CD4-positive, alpha-beta memory T cell (primary cell): Measurements from ENCODE around the gene SV2B. TPM values are rescaled to one million over a fixed set of nuclear protein-coding genes. Genes with fewer than 3 reads are reported as not detected.

Experiments
- CTCF ChIA-PET: fragments of 350-600 bp; sonication (Branson Sonifier 250); formaldehyde crosslinking; loops from one replicate; lab custom pipeline; 2021; ENCODE audit warnings: inconsistent platforms; ENCODE audit not compliant: partially characterized antibody; lab: Charles Lee
- POLR2A ChIA-PET: fragments of 350-600 bp; sonication (Branson Sonifier 250); formaldehyde crosslinking; loops from one replicate; lab custom pipeline; 2021; ENCODE audit not compliant: partially characterized antibody; lab: Charles Lee
- DNase-seq, 5 donors: peaks; one replicate each; pipeline versions ENCODE4 v3.0.0 to v3.0.0-alpha.2; 2020 to 2022; ENCODE audit warnings: mixed read lengths in 1 of 5
- H3K27ac ChIP-seq: one replicate; pipeline ENCODE4 v1.7.0; 2013; ENCODE audit warnings: low read depth, low read length
- H3K27me3 ChIP-seq: 2 replicates; pipeline ENCODE4 v1.7.0; 2013; ENCODE audit warnings: mild to moderate bottlenecking, low read length, moderate library complexity; ENCODE audit not compliant: insufficient read depth
- H3K36me3 ChIP-seq: 2 replicates; pipeline ENCODE4 v1.7.0; 2013; ENCODE audit warnings: mild to moderate bottlenecking, low read length, moderate library complexity; ENCODE audit not compliant: insufficient read depth
- H3K4me1 ChIP-seq: 2 replicates; pipeline ENCODE4 v1.7.0; 2013; ENCODE audit warnings: mild to moderate bottlenecking, low read length, moderate library complexity; ENCODE audit not compliant: insufficient read depth
- H3K4me3 ChIP-seq, 2 donors: one replicate each; pipeline ENCODE4 v1.7.0; 2013; ENCODE audit warnings: low read length in 2 of 2, mild to moderate bottlenecking in 1 of 2
- H3K9me3 ChIP-seq, 2 donors: one replicate each; pipeline ENCODE4 v1.7.0; 2013; ENCODE audit warnings: low read length in 2 of 2, control low read depth in 1 of 2; ENCODE audit not compliant: control insufficient read depth in 1 of 2
- H3K27ac Mint-ChIP-seq, 7 donors: one replicate each; pipeline ENCODE4 v1.8.0; 2020 to 2021; ENCODE audit warnings: mixed read lengths in 7 of 7, mild to moderate bottlenecking in 6 of 7, inconsistent platforms in 3 of 7, moderate library complexity in 3 of 7
- H3K27me3 Mint-ChIP-seq, 2 donors: one replicate each; pipeline ENCODE4 v1.8.0; 2020 to 2021; ENCODE audit warnings: mixed read lengths in 2 of 2
- H3K36me3 Mint-ChIP-seq, 2 donors: one replicate each; pipeline ENCODE4 v1.8.0; 2020 to 2021; ENCODE audit warnings: mixed read lengths in 2 of 2, inconsistent platforms in 1 of 2, mild to moderate bottlenecking in 1 of 2
- H3K4me1 Mint-ChIP-seq, 4 donors: one replicate each; pipeline ENCODE4 v1.8.0; 2020 to 2021; ENCODE audit warnings: mixed read lengths in 4 of 4, mild to moderate bottlenecking in 1 of 4
- H3K4me3 Mint-ChIP-seq, 8 donors: one replicate each; pipeline ENCODE4 v1.8.0; 2020 to 2021; ENCODE audit warnings: mixed read lengths in 8 of 8, mild to moderate bottlenecking in 7 of 8, moderate library complexity in 6 of 8, inconsistent platforms in 3 of 8
- H3K9me3 Mint-ChIP-seq, 8 donors: one replicate each; pipeline ENCODE4 v1.8.0; 2020 to 2021; ENCODE audit warnings: mixed read lengths in 8 of 8, mild to moderate bottlenecking in 5 of 8, inconsistent platforms in 3 of 8, moderate library complexity in 1 of 8
- intact Hi-C: fragments of 100-400 bp; cut with micrococcal nuclease; formaldehyde crosslinking; loops from one replicate; pipeline ENCODE4 v1.15.1; 2023
- polyA plus RNA-seq, 2 donors: library from polyadenylated mRNA; unstranded; fragments of 300-500 nt; fragmentation: Illumina TruSeq; gene quantifications; one replicate each; pipeline ENCODE4 v1.2.3, GENCODE V29; 2021
- total RNA-seq, 2 experiments: library from RNA; stranded (reverse); gene quantifications; one replicate each; pipeline ENCODE4 v1.2.3, GENCODE V29; 2021

Gene SV2B
- total and polyA plus RNA-seq, 4 experiments from 2014 or later: 0.03 TPM; not detected in 3

- CTCF ChIA-PET: interaction anchor here (1.5 kb wide), 1 partner anchor 14 kb away, joined by 8 read pairs; no protein-coding TSS in a partner anchor
Observed at GRCh38 chr15:91316126-91316525, 216.1 kb downstream of the SV2B start.

DNA sequence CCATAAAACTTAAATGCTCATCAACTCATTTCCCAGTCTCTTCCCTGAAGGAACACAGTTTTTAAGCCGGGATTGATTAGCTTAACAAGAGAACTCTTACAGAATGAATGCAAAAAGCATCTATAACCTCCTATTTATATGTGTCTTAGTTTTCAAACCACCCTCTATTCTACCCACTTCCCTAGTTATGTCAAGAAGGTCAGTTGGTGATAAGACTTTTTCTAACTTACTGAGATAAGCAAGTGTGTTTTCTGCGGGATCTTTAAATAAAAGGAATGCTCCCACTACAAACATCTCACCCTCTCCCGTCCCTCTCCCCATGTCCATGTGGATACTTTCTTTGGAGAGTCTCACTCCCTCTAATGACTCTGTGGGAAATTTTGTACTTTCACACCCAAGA lies 218.5 kb downstream of the SV2B start:
- Mint-ChIP-seq H3K27me3 (no peaks in the 10 kb centered on the region), H3K36me3 (no peaks in the 10 kb centered on the region), H3K9me3 (no peaks in the 10 kb centered on the region), H3K4me1 (peaks cover 21 to 68% (median 48%) of the 10 kb centered on the region in 4 donors), H3K4me3 (peak overlapping the region in 5 of 8 donors; percentile 1 to 46 (median 27)), H3K27ac (peak overlapping the region in 5 of 7 donors; percentile 12 to 87 (median 69))
- CTCF ChIA-PET: interaction anchor here (1.5 to 2.3 kb wide), 5 partner anchors 14 to 387 kb away, joined by 3 to 7 read pairs (median 4); no protein-coding TSS in a partner anchor
- Histone ChIP-seq H3K4me3 (no peak overlapping the region), H3K9me3 (no peaks in the 10 kb centered on the region), H3K27me3 (no peaks in the 10 kb centered on the region), H3K27ac (no peak overlapping the region), H3K36me3 (no peaks in the 10 kb centered on the region), H3K4me1 (peaks cover 58% of the 10 kb centered on the region)
- intact Hi-C loops: no loop called here
- no peak for DNase-seq
- POLR2A ChIA-PET: no interaction called here

More at GRCh38 chr15:91316126-91316525, 216.1 kb downstream of the SV2B start:
- Mint-ChIP-seq H3K4me1 (peaks cover 41 to 88% (median 71%) of the 10 kb centered on the region in 4 donors), H3K27me3 (no peaks in the 10 kb centered on the region), H3K27ac (peak overlapping the region; percentile 51 to 91 (median 61)), H3K9me3 (no peaks in the 10 kb centered on the region), H3K4me3 (peak overlapping the region in 7 of 8 donors; percentile 1 to 81 (median 59)), H3K36me3 (peaks cover 0 to 2% of the 10 kb centered on the region in 2 donors)
- no peaks in the 10 kb centered on the region for H3K9me3 ChIP-seq
- no peak overlapping the region for H3K4me3 ChIP-seq
- POLR2A ChIA-PET: no interaction called here
- H3K27ac ChIP-seq: no peak overlapping the region
- H3K4me1 ChIP-seq: peaks cover 81% of the 10 kb centered on the region
- DNase-seq: peak in 2 of 5 donors; percentile 34 to 47
- no peaks in the 10 kb centered on the region for H3K36me3 ChIP-seq
- no peaks in the 10 kb centered on the region for H3K27me3 ChIP-seq
- intact Hi-C loops: no loop called here

- Histone ChIP-seq H3K27ac (no peak overlapping the region), H3K27me3 (no peaks in the 10 kb centered on the region), H3K9me3 (no peaks in the 10 kb centered on the region), H3K4me1 (peaks cover 58% of the 10 kb centered on the region), H3K4me3 (peak overlapping the region in 1 of 2 donors; percentile 1), H3K36me3 (no peaks in the 10 kb centered on the region)
- CTCF ChIA-PET: interaction anchor here (0.7 to 2.3 kb wide), 5 partner anchors 17 to 387 kb away, joined by 3 to 7 read pairs (median 3); no protein-coding TSS in a partner anchor
- peaks cover 21 to 66% (median 47%) of the 10 kb centered on the region in 4 donors for H3K4me1 Mint-ChIP-seq
- H3K36me3 Mint-ChIP-seq: no peaks in the 10 kb centered on the region
- H3K4me3 Mint-ChIP-seq: peak overlapping the region in 5 of 8 donors; percentile 1 to 70 (median 32)
- no peaks in the 10 kb centered on the region for H3K27me3 Mint-ChIP-seq
- H3K27ac Mint-ChIP-seq: peak overlapping the region in 6 of 7 donors; percentile 13 to 92 (median 82)
- H3K9me3 Mint-ChIP-seq: peaks cover 0 to 2% (median under 1%) of the 10 kb centered on the region in 8 donors
- intact Hi-C loops: no loop called here
- POLR2A ChIA-PET: no interaction called here
- no peak for DNase-seq
Observed at GRCh38 chr15:91318931-91319330, 218.9 kb downstream of the SV2B start.

DNA sequence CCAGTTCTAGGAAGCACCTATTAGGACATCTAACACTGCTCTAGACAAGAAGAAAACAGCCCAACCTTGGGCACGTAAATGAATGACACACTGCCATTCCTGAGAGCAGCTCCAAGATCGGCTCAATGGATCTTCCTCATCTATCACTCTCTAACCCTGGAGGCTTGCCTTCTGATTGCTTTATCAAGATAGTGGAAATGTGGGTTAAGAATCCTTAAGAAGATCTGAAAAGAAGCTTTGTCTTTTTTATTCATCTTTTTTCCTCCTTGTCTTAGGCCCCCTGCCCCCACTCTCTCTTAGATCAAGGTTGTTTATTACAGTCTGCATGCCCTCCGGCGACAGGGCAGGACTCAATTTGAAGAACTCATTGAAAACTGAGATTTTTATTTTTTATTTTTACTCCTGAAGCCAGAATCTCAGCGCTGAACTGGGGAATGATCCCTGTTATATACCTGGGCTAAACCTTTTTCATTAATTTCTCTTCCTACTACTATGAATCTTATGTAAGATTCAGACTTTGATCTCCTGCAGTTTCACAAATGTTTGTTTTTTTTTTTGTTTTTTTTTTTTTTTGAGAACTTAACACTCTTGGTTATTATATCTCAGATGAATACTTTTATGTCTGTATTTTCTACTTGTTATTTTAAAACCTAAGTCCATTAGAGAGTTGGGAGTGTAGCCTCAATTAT lies 219.5 kb downstream of the SV2B start:
- DNase-seq: no peak
- Mint-ChIP-seq H3K36me3 (no peaks in the 10 kb centered on the region), H3K27ac (peak overlapping the region; percentile 13 to 93 (median 89)), H3K27me3 (no peaks in the 10 kb centered on the region), H3K9me3 (peaks cover 0 to 7% (median under 1%) of the 10 kb centered on the region in 8 donors), H3K4me3 (peak overlapping the region in 7 of 8 donors; percentile 27 to 80 (median 73)), H3K4me1 (peaks cover 20 to 64% (median 45%) of the 10 kb centered on the region in 4 donors)
- intact Hi-C loops: no loop called here
- CTCF ChIA-PET: interaction anchor here (0.7 to 2.3 kb wide), 4 partner anchors 17 to 386 kb away, joined by 3 to 7 read pairs (median 3); no protein-coding TSS in a partner anchor
- no peaks in the 10 kb centered on the region for H3K36me3 ChIP-seq
- H3K4me3 ChIP-seq: peak overlapping the region in 1 of 2 donors; percentile 1
- POLR2A ChIA-PET: no interaction called here
- peaks cover 58% of the 10 kb centered on the region for H3K4me1 ChIP-seq
- H3K27ac ChIP-seq: peak overlapping the region; percentile 11
- no peaks in the 10 kb centered on the region for H3K9me3 ChIP-seq
- no peaks in the 10 kb centered on the region for H3K27me3 ChIP-seq

DNA sequence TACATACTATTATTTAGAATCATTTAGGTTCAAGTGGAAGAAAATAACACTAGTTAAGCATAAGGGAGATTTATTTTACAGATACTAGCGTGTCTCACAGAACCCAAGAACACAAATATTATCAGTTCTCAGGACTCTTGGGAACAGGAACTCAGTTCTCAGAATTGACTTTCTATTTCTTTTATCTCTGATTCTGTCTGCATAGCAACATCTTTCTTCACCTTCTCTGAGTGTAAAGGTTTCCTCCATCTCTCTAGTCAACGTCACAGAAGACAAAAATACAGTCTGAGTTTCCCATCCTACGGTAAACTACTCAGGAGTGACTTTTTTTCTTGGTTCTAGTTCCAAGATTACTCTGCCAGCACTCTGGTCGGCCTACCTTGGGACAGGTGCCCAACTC lies 220.0 kb downstream of the SV2B start:
- peak overlapping the region; percentile 11 for H3K27ac ChIP-seq
- H3K4me1 Mint-ChIP-seq: peaks cover 18 to 60% (median 42%) of the 10 kb centered on the region in 4 donors
- H3K9me3 ChIP-seq: no peaks in the 10 kb centered on the region
- intact Hi-C loops: no loop called here
- ChIA-PET CTCF (interaction anchor here (1.1 kb wide), 1 partner anchor 18 kb away, joined by 3 read pairs; no protein-coding TSS in a partner anchor), POLR2A (no interaction called here)
- peak overlapping the region; percentile 77 to 93 (median 89) for H3K27ac Mint-ChIP-seq
- H3K36me3 Mint-ChIP-seq: no peaks in the 10 kb centered on the region
- H3K36me3 ChIP-seq: no peaks in the 10 kb centered on the region
- peaks cover 0 to 11% (median under 1%) of the 10 kb centered on the region in 8 donors for H3K9me3 Mint-ChIP-seq
- DNase-seq: peak in 2 of 5 donors; percentile 31 to 33
- peak overlapping the region; percentile 26 to 80 (median 72) for H3K4me3 Mint-ChIP-seq
- H3K4me1 ChIP-seq: peaks cover 58% of the 10 kb centered on the region
- no peaks in the 10 kb centered on the region for H3K27me3 Mint-ChIP-seq
- no peak overlapping the region for H3K4me3 ChIP-seq
- no peaks in the 10 kb centered on the region for H3K27me3 ChIP-seq

- Mint-ChIP-seq H3K4me3 (peak overlapping the region in 5 of 8 donors; percentile 7 to 75 (median 63)), H3K9me3 (peaks cover 0 to 13% (median 6%) of the 10 kb centered on the region in 8 donors), H3K36me3 (peaks cover 0 to 5% of the 10 kb centered on the region in 2 donors), H3K4me1 (peaks cover 12 to 18% (median 15%) of the 10 kb centered on the region in 4 donors), H3K27ac (no peak overlapping the region), H3K27me3 (no peaks in the 10 kb centered on the region)
- Histone ChIP-seq H3K27ac (no peak overlapping the region), H3K4me1 (peaks cover 14% of the 10 kb centered on the region), H3K36me3 (no peaks in the 10 kb centered on the region), H3K27me3 (no peaks in the 10 kb centered on the region), H3K9me3 (no peaks in the 10 kb centered on the region), H3K4me3 (no peak overlapping the region)
- intact Hi-C loops: no loop called here
- CTCF ChIA-PET: interaction anchor here (1.0 to 1.6 kb wide), 2 partner anchors 27 to 376 kb away, joined by 3 to 4 read pairs; no protein-coding TSS in a partner anchor
- POLR2A ChIA-PET: no interaction called here
- no peak for DNase-seq
Observed at GRCh38 chr15:91329914-91330313, 229.9 kb downstream of the SV2B start.

GRCh38 chr15:91331581-91331980 lies 231.5 kb downstream of the SV2B start:
- POLR2A ChIA-PET: no interaction called here
- intact Hi-C loops: no loop called here
- Histone ChIP-seq H3K4me1 (peaks cover 24% of the 10 kb centered on the region), H3K4me3 (no peak overlapping the region), H3K9me3 (no peaks in the 10 kb centered on the region), H3K27ac (no peak overlapping the region), H3K36me3 (no peaks in the 10 kb centered on the region), H3K27me3 (no peaks in the 10 kb centered on the region)
- DNase-seq: no peak
- no peak overlapping the region for H3K4me3 Mint-ChIP-seq
- H3K36me3 Mint-ChIP-seq: peaks cover 0 to 2% of the 10 kb centered on the region in 2 donors
- no peak overlapping the region for H3K27ac Mint-ChIP-seq
- CTCF ChIA-PET: interaction anchor here (1.2 to 1.6 kb wide), 3 partner anchors 29 to 374 kb away, joined by 3 to 4 read pairs (median 3); no protein-coding TSS in a partner anchor
- H3K4me1 Mint-ChIP-seq: peaks cover 17 to 32% (median 24%) of the 10 kb centered on the region in 4 donors
- peaks cover 0 to 10% (median 4%) of the 10 kb centered on the region in 8 donors for H3K9me3 Mint-ChIP-seq
- no peaks in the 10 kb centered on the region for H3K27me3 Mint-ChIP-seq
